A549 (cell line): ENCODE results near the gene ANKRD40CL.

Source experiments
- CBX8 ChIP-seq: fragments of 200-600 bp; sonication (generic); IDR thresholded peaks from 2 replicates; pipeline ENCODE4 v1.6.1; 2016
- CTCF ChIP-seq: fragments of >200 bp; sonication (Bioruptor Twin); formaldehyde crosslinking; IDR thresholded peaks from 3 replicates; pipeline ENCODE4 v1.5.1; 2016
- HDAC2 ChIP-seq: fragments of 200-600 bp; sonication (generic); IDR thresholded peaks from 2 replicates; pipeline ENCODE4 v1.6.1; 2016
- JUNB ChIP-seq: fragments of >200 bp; sonication (Bioruptor Twin); formaldehyde crosslinking; IDR thresholded peaks from 2 replicates; pipeline ENCODE4 v1.6.1; 2016
- KDM1A ChIP-seq: fragments of 200-600 bp; sonication (generic); IDR thresholded peaks from 2 replicates; pipeline ENCODE4 v1.6.1; 2016; ENCODE audit warnings: low read depth, mild to moderate bottlenecking
- MAFK ChIP-seq: fragments of 450-650 bp; IDR thresholded peaks from 2 replicates; pipeline ENCODE4 v1.6.1; 2014; ENCODE audit not compliant: partially characterized antibody
- POLR2A ChIP-seq: IDR thresholded peaks from 2 replicates; pipeline ENCODE4 v1.6.1; 2012; ENCODE audit warnings: mild to moderate bottlenecking, low read length
- RAD21 ChIP-seq, 2 experiments: fragments of >200 bp in 1 of 2; sonication (Bioruptor Twin) in 1 of 2; formaldehyde crosslinking in 1 of 2; IDR thresholded peaks in 1 of 2; conservative IDR thresholded peaks in 1 of 2; 2 replicates in 1 of 2; 3 replicates in 1 of 2; pipeline ENCODE4 v1.6.1; 2012 to 2018; ENCODE audit warnings: inconsistent platforms in 1 of 2
- REST ChIP-seq: fragments of 200-600 bp; sonication (generic); IDR thresholded peaks from 2 replicates; pipeline ENCODE4 v1.6.1; 2016; ENCODE audit warnings: antibody characterized with exemption, mild to moderate bottlenecking, moderate library complexity
- SMC3 ChIP-seq: fragments of >200 bp; sonication (Bioruptor Twin); formaldehyde crosslinking; IDR thresholded peaks from 3 replicates; pipeline ENCODE4 v1.6.1; 2018; ENCODE audit warnings: inconsistent platforms
- TP53 ChIP-seq: fragments of 250-450 bp; sonication (Bioruptor Pico); IDR thresholded peaks from 2 replicates; pipeline ENCODE4 v1.5.0; 2021; ENCODE audit warnings: mild to moderate bottlenecking, moderate library complexity
- USF2 ChIP-seq: fragments of 450-650 bp; IDR thresholded peaks from 2 replicates; pipeline ENCODE4 v1.6.1; 2014; ENCODE audit warnings: antibody characterized with exemption

DNA sequence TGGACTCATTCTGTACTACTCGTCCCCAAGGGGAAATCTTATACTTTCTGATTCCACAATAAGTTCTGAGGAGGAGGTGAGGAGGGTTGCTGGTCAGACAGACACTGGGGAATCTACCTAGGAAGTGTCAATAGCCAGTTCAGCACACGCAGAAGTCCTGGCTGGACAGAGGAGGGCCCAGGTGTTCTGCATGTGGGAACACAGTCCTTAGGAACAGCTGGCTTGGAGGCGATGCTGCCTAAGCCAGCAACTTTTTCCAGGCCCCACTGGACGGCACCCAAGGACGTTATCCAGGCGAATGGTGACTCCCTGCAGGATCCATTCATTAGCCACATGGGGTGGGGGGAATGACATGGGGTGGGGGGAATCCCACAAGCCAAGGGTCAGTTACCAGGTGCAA lies 38.2 kb upstream of the ANKRD40CL start:
- TF ChIP-seq HDAC2 (no peak), SMC3 (no peak), CBX8 (no peak), POLR2A (no peak), REST (no peak), CTCF (no peak), MAFK (no peak), KDM1A (no peak), USF2 (no peak), TP53 (CRISPR knock-in tag) (no peak), JUNB (no peak), RAD21 (conservative IDR thresholded peaks at IDR 0.05 in 1 of 2, IDR thresholded peaks at IDR 0.05 in 1 of 2) (no peak)
